ENCODE results near the gene TMPRSS2. TPM values are rescaled to one million over a fixed set of nuclear protein-coding genes. Genes with fewer than 3 reads are reported as not detected.

TMPRSS2 gene
- total and polyA plus RNA-seq, 11 donors: 0.04 TPM; not detected in 10

DNA sequence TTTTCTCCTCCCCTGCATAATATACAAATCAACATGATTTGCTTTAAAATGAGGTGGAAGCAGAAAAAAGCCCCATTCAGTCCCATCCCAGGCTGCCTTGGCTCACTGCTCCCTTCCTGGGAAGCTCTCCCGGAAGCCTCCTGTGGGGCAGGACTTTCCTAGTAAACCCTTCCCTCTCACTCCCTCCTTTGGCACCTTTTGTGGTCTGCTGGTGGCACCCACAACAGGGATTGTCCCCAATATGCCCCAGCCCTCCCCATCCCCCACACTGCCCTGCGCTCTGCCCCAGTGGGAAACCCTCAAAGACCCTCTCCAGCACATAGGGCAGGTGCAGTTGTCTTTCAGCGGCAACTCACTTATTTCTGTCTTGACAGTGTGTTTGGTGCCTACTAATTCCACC is 1.8 kb upstream of the TMPRSS2 start:
- Histone ChIP-seq H3K4me1 (peaks cover 0 to 19% (median 4%) of the 10 kb centered on the region in 12 donors), H3K36me3 (no peaks in the 10 kb centered on the region), H3K4me3 (no peak overlapping the region), H3K27ac (no peak overlapping the region), H3K9me3 (no peaks in the 10 kb centered on the region), H3K27me3 (peaks cover 23 to 73% (median 45%) of the 10 kb centered on the region in 9 donors)
- DNase-seq: no peak
- WGBS, 4 donors: 56 to 74% (median 63%) methylated on average over 3 of the region's 3 CpGs
- no peak for TF ChIP-seq POLR2A (IDR thresholded peaks at IDR 0.05)
- TF ChIP-seq, protein P1, sequence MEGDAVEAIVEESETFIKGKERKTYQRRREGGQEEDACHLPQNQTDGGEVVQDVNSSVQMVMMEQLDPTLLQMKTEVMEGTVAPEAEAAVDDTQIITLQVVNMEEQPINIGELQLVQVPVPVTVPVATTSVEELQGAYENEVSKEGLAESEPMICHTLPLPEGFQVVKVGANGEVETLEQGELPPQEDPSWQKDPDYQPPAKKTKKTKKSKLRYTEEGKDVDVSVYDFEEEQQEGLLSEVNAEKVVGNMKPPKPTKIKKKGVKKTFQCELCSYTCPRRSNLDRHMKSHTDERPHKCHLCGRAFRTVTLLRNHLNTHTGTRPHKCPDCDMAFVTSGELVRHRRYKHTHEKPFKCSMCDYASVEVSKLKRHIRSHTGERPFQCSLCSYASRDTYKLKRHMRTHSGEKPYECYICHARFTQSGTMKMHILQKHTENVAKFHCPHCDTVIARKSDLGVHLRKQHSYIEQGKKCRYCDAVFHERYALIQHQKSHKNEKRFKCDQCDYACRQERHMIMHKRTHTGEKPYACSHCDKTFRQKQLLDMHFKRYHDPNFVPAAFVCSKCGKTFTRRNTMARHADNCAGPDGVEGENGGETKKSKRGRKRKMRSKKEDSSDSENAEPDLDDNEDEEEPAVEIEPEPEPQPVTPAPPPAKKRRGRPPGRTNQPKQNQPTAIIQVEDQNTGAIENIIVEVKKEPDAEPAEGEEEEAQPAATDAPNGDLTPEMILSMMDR (IDR thresholded peaks at IDR 0.05): no peak
- intact Hi-C loops (cut with DNase I): no loop called here
- no peak for ATAC-seq

DNA sequence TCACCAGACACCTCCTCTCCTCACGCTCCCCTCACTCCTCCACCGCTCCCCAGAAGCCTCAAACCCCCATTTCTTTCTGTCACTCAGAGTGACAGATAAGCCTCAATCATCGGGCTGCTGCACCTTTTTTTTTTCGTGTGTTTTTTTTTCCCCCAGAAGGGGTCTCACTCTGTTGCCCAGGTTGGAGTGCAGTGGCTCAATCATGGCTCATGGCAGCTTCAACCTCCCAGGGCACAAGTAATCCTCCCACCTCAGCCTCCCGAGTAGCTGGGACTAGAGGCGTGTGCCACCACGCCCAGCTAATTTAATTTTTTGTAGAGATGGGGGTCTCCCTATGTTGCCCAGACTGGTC is 1.2 kb upstream of the TMPRSS2 start:
- WGBS, 4 donors: 46 to 55% (median 49%) methylated on average over 7 of the region's 7 CpGs
- DNase-seq: no peak
- TF ChIP-seq, protein P1 (IDR thresholded peaks at IDR 0.05): no peak
- no peak for TF ChIP-seq POLR2A (IDR thresholded peaks at IDR 0.05)
- Histone ChIP-seq H3K4me1 (peaks cover 0 to 19% (median 4%) of the 10 kb centered on the region in 12 donors), H3K27ac (no peak overlapping the region), H3K4me3 (no peak overlapping the region), H3K36me3 (no peaks in the 10 kb centered on the region), H3K9me3 (no peaks in the 10 kb centered on the region), H3K27me3 (peaks cover 23 to 77% (median 46%) of the 10 kb centered on the region in 9 donors)
- no peak for ATAC-seq
- intact Hi-C loops (cut with DNase I): no loop called here

DNA sequence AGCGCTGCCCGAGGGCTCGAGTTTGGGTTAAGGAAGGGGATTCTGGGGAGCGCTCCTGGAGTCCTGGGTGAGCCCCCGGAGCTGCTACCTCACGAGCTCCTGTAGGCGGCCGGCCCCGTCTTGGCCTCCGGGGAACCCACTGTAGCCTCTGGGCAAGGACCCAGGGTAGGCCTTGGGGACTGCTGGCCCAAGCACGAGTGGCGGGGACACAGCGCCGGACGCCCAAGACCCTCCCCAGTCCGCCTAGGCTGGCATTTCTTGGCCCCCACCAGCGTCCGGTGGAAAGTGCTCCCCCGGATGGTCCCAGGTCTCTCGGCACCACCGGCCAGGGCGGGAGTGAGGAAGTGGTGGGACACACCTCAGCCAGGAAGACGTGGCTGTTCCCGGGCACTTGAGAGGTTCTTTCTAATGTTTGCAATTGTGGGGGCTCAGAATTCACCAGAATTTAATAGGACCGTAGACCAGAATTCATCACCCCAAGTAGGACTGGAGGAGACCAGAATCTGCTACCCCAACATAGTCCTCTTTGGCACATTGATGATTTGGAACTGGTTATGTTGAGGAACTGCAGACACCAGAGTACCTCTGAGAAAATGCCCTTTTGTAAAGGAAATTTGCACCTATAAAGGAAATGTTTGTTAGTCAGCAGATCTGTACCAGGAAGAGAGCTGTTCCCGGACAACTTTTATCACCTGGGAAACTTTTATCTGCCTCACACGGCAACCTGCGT is 622 bp upstream of the TMPRSS2 start:
- intact Hi-C loops (cut with DNase I): no loop called here
- H3K36me3 ChIP-seq: no peaks in the 10 kb centered on the region
- WGBS, 4 donors: 3 to 5% (median 4%) methylated on average over 14 to 28 of the region's 28 CpGs
- TF ChIP-seq POLR2A (IDR thresholded peaks at IDR 0.05): no peak
- TF ChIP-seq, protein P1 (IDR thresholded peaks at IDR 0.05): no peak
- ATAC-seq (no peak), DNase-seq (no peak)
- peaks cover 0 to 19% (median 4%) of the 10 kb centered on the region in 12 donors for H3K4me1 ChIP-seq
- no peaks in the 10 kb centered on the region for H3K9me3 ChIP-seq
- H3K27me3 ChIP-seq: peaks cover 23 to 79% (median 46%) of the 10 kb centered on the region in 9 donors
- peak overlapping the region in 11 of 12 donors; percentile 7 to 46 (median 30) for H3K4me3 ChIP-seq
- H3K27ac ChIP-seq: no peak overlapping the region

DNA sequence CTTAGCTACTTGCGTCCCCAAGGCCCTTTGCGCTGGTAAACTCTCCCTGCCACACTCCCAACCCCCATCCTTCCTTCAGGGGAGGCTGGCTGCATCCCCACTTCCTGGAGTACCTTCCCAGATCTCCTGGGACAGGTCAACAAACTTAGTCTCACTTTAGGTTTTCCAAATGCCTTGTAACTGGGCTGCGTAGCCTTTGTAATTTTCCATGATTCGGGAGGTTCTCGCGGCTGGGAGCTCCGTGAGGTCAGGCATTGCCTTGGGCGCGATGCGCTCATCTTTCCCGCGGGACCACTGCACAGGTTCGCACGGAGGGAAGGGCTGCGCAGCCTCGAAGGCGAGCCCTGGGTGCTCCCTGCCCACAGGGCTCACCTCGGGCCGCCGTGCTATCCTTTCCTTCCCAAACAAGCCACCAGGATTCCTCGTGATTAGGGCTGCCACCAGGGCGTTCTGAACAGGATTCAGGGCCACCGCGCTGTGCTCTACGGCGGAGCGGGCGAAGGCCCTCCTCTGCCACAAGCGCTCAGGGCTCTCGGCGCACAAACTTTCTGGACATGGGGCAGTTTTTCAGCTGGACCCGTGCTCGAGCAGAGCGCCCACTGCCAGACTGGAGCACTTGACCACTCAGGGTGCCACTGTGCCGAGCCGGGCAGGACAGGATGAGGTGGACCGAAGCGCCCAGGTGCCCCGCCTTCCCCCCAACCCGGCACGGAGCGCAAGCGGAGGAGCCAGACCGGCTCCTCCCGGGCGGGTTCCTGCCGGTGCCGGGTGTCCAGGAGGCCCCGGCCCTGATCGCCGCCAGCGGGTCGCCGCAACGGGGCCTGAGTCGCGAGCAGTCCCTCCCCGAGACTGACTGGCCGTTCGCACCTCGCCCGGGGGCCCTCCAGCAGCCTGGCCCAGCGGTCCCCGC is 1.1 kb downstream of the TMPRSS2 start:
- no peak overlapping the region for H3K27ac ChIP-seq
- H3K36me3 ChIP-seq: no peaks in the 10 kb centered on the region
- no peak for DNase-seq
- ATAC-seq: peak in 1 of 4 donors; percentile 17
- intact Hi-C loops (cut with DNase I): no loop called here
- peaks cover 23 to 85% (median 46%) of the 10 kb centered on the region in 9 donors for H3K27me3 ChIP-seq
- peak overlapping the region in 8 of 12 donors; percentile 11 to 46 (median 31) for H3K4me3 ChIP-seq
- peaks cover 0 to 19% (median 4%) of the 10 kb centered on the region in 12 donors for H3K4me1 ChIP-seq
- WGBS, 4 donors: 3 to 4% (median 3%) methylated on average over 39 to 64 of the region's 64 CpGs
- H3K9me3 ChIP-seq: no peaks in the 10 kb centered on the region
- TF ChIP-seq POLR2A (IDR thresholded peaks at IDR 0.05): no peak
- TF ChIP-seq, protein P1 (IDR thresholded peaks at IDR 0.05): no peak

All from heart left ventricle (tissue), 16 donors.